Activated CD4-positive, alpha-beta T cell treated with anti-CD3 and anti-CD28 coated beads, Interleukin-2, amount 50 U/mL, for 48 hours (primary cell): ENCODE data around the gene ACOXL.
A peak's percentile ranks its signal among the peaks of the same experiment; 100 is the strongest.

Experiments
- DNase-seq, 2 experiments: peaks; one replicate each; pipeline ENCODE4 v3.0.0-alpha.2; 2020

ACOXL gene

GRCh38 chr2:111121028-111121827 is 388.9 kb downstream of the ACOXL start:
- DNase-seq, result peak; percentile 54 to 62

GRCh38 chr2:111121828-111122630 is 389.7 kb downstream of the ACOXL start:
- peak; percentile 77 to 81 for DNase-seq

- DNase-seq, result peak; percentile 49 to 59
These were observed 390.5 kb downstream of the ACOXL start for GRCh38 chr2:111122631-111123421.

GRCh38 chr2:111123751-111124150 is 391.4 kb downstream of the ACOXL start:
- DNase-seq, result no peak

GRCh38 chr2:111126581-111126980 is 394.2 kb downstream of the ACOXL start:
- DNase-seq, result no peak

GRCh38 chr2:111127351-111127750 is 395.0 kb downstream of the ACOXL start:
- DNase-seq, result no peak

- DNase-seq, result no peak
These were observed 395.7 kb downstream of the ACOXL start for GRCh38 chr2:111128096-111128495.

- DNase-seq, result no peak
These were observed 401.2 kb downstream of the ACOXL start for GRCh38 chr2:111133603-111134002.

GRCh38 chr2:111134055-111134454 is 401.7 kb downstream of the ACOXL start:
- DNase-seq, result no peak

GRCh38 chr2:111135237-111135909 is 403.0 kb downstream of the ACOXL start:
- DNase-seq, result no peak

GRCh38 chr2:111135910-111136297 is 403.5 kb downstream of the ACOXL start:
- no peak for DNase-seq

GRCh38 chr2:111138839-111139238 is 406.5 kb downstream of the ACOXL start:
- DNase-seq, result no peak

- no peak for DNase-seq
These were observed 407.4 kb downstream of the ACOXL start for GRCh38 chr2:111139637-111140317.

- no peak for DNase-seq
These were observed 408.4 kb downstream of the ACOXL start for GRCh38 chr2:111140815-111141214.

- no peak for DNase-seq
These were observed 409.7 kb downstream of the ACOXL start for GRCh38 chr2:111142101-111142500.

GRCh38 chr2:111143107-111143842 is 410.9 kb downstream of the ACOXL start:
- no peak for DNase-seq

- DNase-seq, result no peak
These were observed 411.4 kb downstream of the ACOXL start for GRCh38 chr2:111143843-111144198.

GRCh38 chr2:111145103-111145760 is 412.9 kb downstream of the ACOXL start:
- DNase-seq, result no peak

GRCh38 chr2:111145951-111146350 is 413.6 kb downstream of the ACOXL start:
- DNase-seq, result no peak

GRCh38 chr2:111148225-111148873 is 416.0 kb downstream of the ACOXL start:
- no peak for DNase-seq
